ENCODE measurements around the gene IFFO2.

DNA sequence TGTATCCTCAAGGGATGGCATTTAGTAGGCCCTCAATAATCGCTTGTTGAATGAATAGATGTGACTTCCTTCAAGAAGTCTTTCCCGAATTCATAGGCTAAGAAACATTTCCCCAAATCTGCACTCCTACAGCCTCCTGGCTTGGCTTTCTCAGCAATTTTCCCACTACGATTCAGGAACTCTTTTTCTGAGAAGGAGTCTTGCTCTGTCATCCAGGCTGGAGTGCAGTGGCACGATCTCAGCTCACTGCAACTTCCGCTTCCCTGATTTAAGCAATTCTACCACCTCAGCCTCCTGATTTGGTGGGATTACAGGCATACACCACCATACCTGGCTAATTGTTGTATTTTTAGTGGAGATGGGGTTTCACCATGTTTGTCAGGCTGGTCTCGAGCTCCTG, 37.9 kb upstream of the IFFO2 start:
- TF ChIP-seq, protein P1, sequence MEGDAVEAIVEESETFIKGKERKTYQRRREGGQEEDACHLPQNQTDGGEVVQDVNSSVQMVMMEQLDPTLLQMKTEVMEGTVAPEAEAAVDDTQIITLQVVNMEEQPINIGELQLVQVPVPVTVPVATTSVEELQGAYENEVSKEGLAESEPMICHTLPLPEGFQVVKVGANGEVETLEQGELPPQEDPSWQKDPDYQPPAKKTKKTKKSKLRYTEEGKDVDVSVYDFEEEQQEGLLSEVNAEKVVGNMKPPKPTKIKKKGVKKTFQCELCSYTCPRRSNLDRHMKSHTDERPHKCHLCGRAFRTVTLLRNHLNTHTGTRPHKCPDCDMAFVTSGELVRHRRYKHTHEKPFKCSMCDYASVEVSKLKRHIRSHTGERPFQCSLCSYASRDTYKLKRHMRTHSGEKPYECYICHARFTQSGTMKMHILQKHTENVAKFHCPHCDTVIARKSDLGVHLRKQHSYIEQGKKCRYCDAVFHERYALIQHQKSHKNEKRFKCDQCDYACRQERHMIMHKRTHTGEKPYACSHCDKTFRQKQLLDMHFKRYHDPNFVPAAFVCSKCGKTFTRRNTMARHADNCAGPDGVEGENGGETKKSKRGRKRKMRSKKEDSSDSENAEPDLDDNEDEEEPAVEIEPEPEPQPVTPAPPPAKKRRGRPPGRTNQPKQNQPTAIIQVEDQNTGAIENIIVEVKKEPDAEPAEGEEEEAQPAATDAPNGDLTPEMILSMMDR (IDR thresholded peaks at IDR 0.05), result no peak
- TF ChIP-seq POLR2A (IDR thresholded peaks at IDR 0.05), result no peak
